ENCODE measurements around the gene ACKR1. TPM values are rescaled to one million over a fixed set of nuclear protein-coding genes. Genes with fewer than 3 reads are reported as not detected.

ACKR1 gene
- total RNA-seq, 1 donor from 2014 or later = 10.3 TPM

- DNase-seq = no peak
Measured at GRCh38 chr1:159223004-159223403, 18.3 kb downstream of the ACKR1 start.

GRCh38 chr1:159228554-159228953 lies 23.9 kb downstream of the ACKR1 start:
- no peak for DNase-seq

GRCh38 chr1:159229260-159229885 lies 24.7 kb downstream of the ACKR1 start:
- DNase-seq = no peak

- DNase-seq = no peak
Measured at GRCh38 chr1:159229896-159230295, 25.2 kb downstream of the ACKR1 start.

- DNase-seq = no peak
Measured at GRCh38 chr1:159239551-159240220, 35.0 kb downstream of the ACKR1 start.

GRCh38 chr1:159247266-159247665 lies 42.6 kb downstream of the ACKR1 start:
- DNase-seq = no peak

GRCh38 chr1:159248311-159248710 lies 43.6 kb downstream of the ACKR1 start:
- no peak for DNase-seq

GRCh38 chr1:159250638-159251216 lies 46.1 kb downstream of the ACKR1 start:
- no peak for DNase-seq

Small RNA genes lying within 50 kb of the gene (small RNA-seq; reads per million reads assigned to genes)
- gene RNA5SP60 (ENCODE audit: low replicate concordance) = not detected

Other genes starting within 250 kb of the ACKR1 start
- 45.0 TPM for gene IFI16, start 195.0 kb upstream of the ACKR1 start, total RNA-seq
- gene AIM2, start 128.1 kb upstream of the ACKR1 start, total RNA-seq = not detected
- 0.41 TPM for gene CADM3, start 33.3 kb upstream of the ACKR1 start, total RNA-seq
- 3.4 TPM for gene FCER1A, start 97.5 kb downstream of the ACKR1 start, total RNA-seq
- not detected for gene OR10J4, start 227.3 kb downstream of the ACKR1 start, total RNA-seq
- not detected for gene OR10J1, start 234.8 kb downstream of the ACKR1 start, total RNA-seq

Measured in tongue (tissue), 3 donors.